Keratinocyte (primary cell): Measurements from ENCODE around the gene CNTNAP2. TPM values are rescaled to one million over a fixed set of nuclear protein-coding genes. Genes with fewer than 3 reads are reported as not detected.

Experiments
- DNase-seq: peaks from one replicate; pipeline ENCODE4 v3.0.0-alpha.2; 2011; ENCODE audit warnings: low read depth, missing footprints, low spot score
- FAIRE-seq: peaks from 2 replicates; lab custom pipeline; 2011; peaks lifted over from hg19 to GRCh38; lab: Jason Lieb, UNC
- H2AFZ ChIP-seq: 2 replicates; pipeline ENCODE4 v1.6.0; 2012; ENCODE audit warnings: low read length, control low read depth, inconsistent platforms; ENCODE audit not compliant: control insufficient read depth
- H3K27ac ChIP-seq: 2 replicates; pipeline ENCODE4 v1.5.1; 2011; ENCODE audit warnings: low read length; ENCODE audit not compliant: control insufficient read depth, insufficient read depth
- H3K27me3 ChIP-seq: 3 replicates; pipeline ENCODE4 v1.6.0; 2011; ENCODE audit warnings: low read length; ENCODE audit not compliant: control insufficient read depth, insufficient read depth; ENCODE audit errors: extremely low read depth
- H3K36me3 ChIP-seq, 2 experiments: 2 replicates in 1 of 2; 3 replicates in 1 of 2; pipeline ENCODE4 v1.5.1; 2011; ENCODE audit warnings: low read length in 2 of 2, mild to moderate bottlenecking in 1 of 2; ENCODE audit not compliant: control insufficient read depth in 2 of 2, insufficient read depth in 2 of 2; ENCODE audit errors: extremely low read depth in 1 of 2
- H3K4me1 ChIP-seq: 3 replicates; pipeline ENCODE4 v1.5.1; 2011; ENCODE audit warnings: low read length; ENCODE audit not compliant: control insufficient read depth, insufficient read depth; ENCODE audit errors: extremely low read depth
- H3K4me2 ChIP-seq: 3 replicates; pipeline ENCODE4 v1.6.0; 2011; ENCODE audit warnings: low read depth, low read length; ENCODE audit not compliant: control insufficient read depth, insufficient read depth; ENCODE audit errors: extremely low read depth
- H3K4me3 ChIP-seq, 3 experiments: fragments of 200-600 bp in 1 of 3; sonication (generic) in 1 of 3; 2 replicates in 2 of 3; 3 replicates in 1 of 3; pipeline ENCODE4 v1.5.1; 2011 to 2016; ENCODE audit warnings: low read length in 3 of 3, mild to moderate bottlenecking in 3 of 3, control low read depth in 2 of 3, inconsistent platforms in 1 of 3, low read depth in 1 of 3, mixed read lengths in 1 of 3, mixed run types in 1 of 3, moderate library complexity in 1 of 3; ENCODE audit not compliant: control insufficient read depth in 2 of 3, insufficient read depth in 2 of 3; ENCODE audit errors: extremely low read depth in 1 of 3
- H3K79me2 ChIP-seq: 2 replicates; pipeline ENCODE4 v1.6.0; 2012; ENCODE audit warnings: low read length; ENCODE audit not compliant: control insufficient read depth, insufficient read depth
- H3K9ac ChIP-seq: 3 replicates; pipeline ENCODE4 v1.6.0; 2011; ENCODE audit warnings: low read length; ENCODE audit not compliant: control insufficient read depth, insufficient read depth; ENCODE audit errors: extremely low read depth
- H3K9me1 ChIP-seq: 3 replicates; pipeline ENCODE4 v1.6.0; 2011; ENCODE audit warnings: low read length; ENCODE audit not compliant: control insufficient read depth, insufficient read depth; ENCODE audit errors: extremely low read depth
- H3K9me3 ChIP-seq: 2 replicates; pipeline ENCODE4 v1.5.1; 2012; ENCODE audit warnings: low read depth, low read length; ENCODE audit not compliant: control insufficient read depth
- H4K20me1 ChIP-seq: 3 replicates; pipeline ENCODE4 v1.6.0; 2011; ENCODE audit warnings: low read length; ENCODE audit not compliant: control insufficient read depth, insufficient read depth; ENCODE audit errors: extremely low read depth
- CTCF ChIP-seq, 3 experiments: IDR thresholded peaks in 1 of 3; conservative IDR thresholded peaks in 1 of 3; optimal IDR thresholded peaks in 1 of 3; 2 replicates in 2 of 3; 3 replicates in 1 of 3; pipeline versions ENCODE3 to v1.5.1; 2011; ENCODE audit warnings: low read length in 3 of 3, mild to moderate bottlenecking in 3 of 3, moderate library complexity in 2 of 3, control low read depth in 1 of 3, inconsistent platforms in 1 of 3; ENCODE audit not compliant: insufficient read depth in 2 of 3; ENCODE audit errors: extremely low read depth in 1 of 3
- EZH2 ChIP-seq: IDR thresholded peaks from one replicate; pipeline ENCODE4 v1.6.1; 2012; ENCODE audit warnings: inconsistent platforms, mild to moderate bottlenecking, low read length, moderate library complexity
- dilution Hi-C: fragments of 300-500 bp; cut with MboI; formaldehyde crosslinking; loops from one replicate; pipeline ENCODE4 v1.7.0; 2020; ENCODE audit warnings: low sequenced_read_pairs; ENCODE audit not compliant: extremely low pct_ligation_motif_present
- polyA plus RNA-seq, 5 experiments: library from polyadenylated mRNA; depleted of rRNA in 3 of 5; stranded (reverse) in 3 of 5; stranded (forward) in 1 of 5; unstranded in 1 of 5; fragments of >200 nt; gene quantifications; 1 replicate in 1 of 5; 2 replicates in 3 of 5; 3 replicates in 1 of 5; pipeline versions ENCODE4 v1.2.1 to v1.2.3, GENCODE V29; 2011 to 2012; ENCODE audit warnings: missing spikeins in 2 of 5, low read depth in 1 of 5, low replicate concordance in 1 of 5

CNTNAP2 gene
- polyA plus RNA-seq, 1 donor (not counting 4 experiments of a cell fraction or from before 2014, with no cell fraction given), result 1.4 TPM

GRCh38 chr7:148368562-148368961, 2252.0 kb downstream of the CNTNAP2 start:
- no peak overlapping the region for H3K4me3 ChIP-seq
- FAIRE-seq, result no peak
- H4K20me1 ChIP-seq, result no peaks in the 10 kb centered on the region
- no peaks in the 10 kb centered on the region for H3K79me2 ChIP-seq
- no peaks in the 10 kb centered on the region for H3K4me1 ChIP-seq
- no peak overlapping the region for H3K9ac ChIP-seq
- no peak for DNase-seq
- no peak overlapping the region for H3K27ac ChIP-seq
- no peaks in the 10 kb centered on the region for H3K36me3 ChIP-seq
- TF ChIP-seq CTCF (optimal IDR thresholded peaks at IDR 0.05 in 1 of 3, IDR thresholded peaks at IDR 0.05 in 1 of 3, conservative IDR thresholded peaks at IDR 0.05 in 1 of 3; ENCODE audit: extremely low read depth in 1 of 3, insufficient read depth in 2 of 3, low read length in 3 of 3) (no peak), EZH2 (no peak)
- dilution Hi-C loops, result no loop called here
- no peaks in the 10 kb centered on the region for H3K9me3 ChIP-seq
- H3K27me3 ChIP-seq, result no peaks in the 10 kb centered on the region
- no peak overlapping the region for H2AFZ ChIP-seq
- no peak overlapping the region for H3K4me2 ChIP-seq
- no peaks in the 10 kb centered on the region for H3K9me1 ChIP-seq

- Histone ChIP-seq H3K9me1 (no peaks in the 10 kb centered on the region), H3K4me1 (no peaks in the 10 kb centered on the region), H3K4me3 (no peak overlapping the region), H3K4me2 (no peak overlapping the region), H3K27ac (no peak overlapping the region), H3K9me3 (no peaks in the 10 kb centered on the region), H3K36me3 (no peaks in the 10 kb centered on the region), H3K79me2 (no peaks in the 10 kb centered on the region), H3K27me3 (no peaks in the 10 kb centered on the region), H3K9ac (no peak overlapping the region), H2AFZ (no peak overlapping the region), H4K20me1 (no peaks in the 10 kb centered on the region)
- DNase-seq (no peak), FAIRE-seq (no peak)
- dilution Hi-C loops, result no loop called here
- TF ChIP-seq EZH2 (no peak), CTCF (optimal IDR thresholded peaks at IDR 0.05 in 1 of 3, IDR thresholded peaks at IDR 0.05 in 1 of 3, conservative IDR thresholded peaks at IDR 0.05 in 1 of 3; ENCODE audit: extremely low read depth in 1 of 3, insufficient read depth in 2 of 3, low read length in 3 of 3) (no peak)
These were observed 2254.8 kb downstream of the CNTNAP2 start for GRCh38 chr7:148371280-148371937.
